Esophagus muscularis mucosa (tissue), 4 donors: ENCODE measurements around the gene CDH20. TPM values are rescaled to one million over a fixed set of nuclear protein-coding genes. Genes with fewer than 3 reads are reported as not detected.

Experiments
- DNase-seq: peaks from one replicate; pipeline ENCODE4 v3.0.0-alpha.2; 2017; ENCODE audit errors: extremely low spot score
- H3K27ac ChIP-seq, 4 donors: fragments of 200-600 bp; sonication (generic); replicated peaks in 1 of 4; 1 replicate in 3 of 4; 2 replicates in 1 of 4; pipeline ENCODE4 v1.5.1; 2016 to 2019; ENCODE audit warnings: mild to moderate bottlenecking in 1 of 4
- H3K27me3 ChIP-seq, 4 donors: fragments of 200-600 bp; sonication (generic); one replicate each; pipeline versions ENCODE4 v1.5.1 to v1.6.0; 2016 to 2019
- H3K36me3 ChIP-seq, 4 donors: fragments of 200-600 bp; sonication (generic); one replicate each; pipeline ENCODE4 v1.5.1; 2016 to 2019
- H3K4me1 ChIP-seq, 4 donors: fragments of 200-600 bp; sonication (generic); one replicate each; pipeline ENCODE4 v1.5.1; 2016 to 2019
- H3K4me3 ChIP-seq, 4 donors: fragments of 200-600 bp; sonication (generic); 1 replicate in 2 of 4; 2 replicates in 2 of 4; pipeline ENCODE4 v1.5.1; 2016 to 2019; ENCODE audit warnings: mild to moderate bottlenecking in 4 of 4, moderate library complexity in 1 of 4
- H3K9me3 ChIP-seq, 4 donors: fragments of 200-600 bp; sonication (generic); 1 replicate in 3 of 4; 2 replicates in 1 of 4; pipeline ENCODE4 v1.5.1; 2016 to 2019
- EP300 ChIP-seq: sonication (generic); formaldehyde crosslinking; IDR thresholded peaks from one replicate; pipeline ENCODE4 v1.6.1; 2017; ENCODE audit warnings: antibody characterized with exemption
- POLR2A ChIP-seq: fragments of 450-650 bp; IDR thresholded peaks from one replicate; pipeline ENCODE4 v1.6.1; 2017; ENCODE audit warnings: antibody characterized with exemption, moderate library complexity, mild to moderate bottlenecking, low read depth
- POLR2AphosphoS5 ChIP-seq, 2 donors: sonication (generic); formaldehyde crosslinking; IDR thresholded peaks; one replicate each; pipeline ENCODE4 v1.6.1; 2017; ENCODE audit warnings: antibody characterized with exemption in 2 of 2
- WGBS: methylation state at CpG from one replicate; pipeline ENCODE4 v1.1.5; 2018; 5-methylcytosine and 5-hydroxymethylcytosine counted together
- intact Hi-C: fragments of 100-400 bp; cut with DNase I; formaldehyde crosslinking; loops from one replicate; pipeline ENCODE4 v1.15.1; 2023
- total RNA-seq, 4 donors: library from RNA; depleted of rRNA; stranded (reverse); fragments of >200 nt; gene quantifications; one replicate each; pipeline versions ENCODE4 v1.1.0 to v1.2.1, GENCODE V29; 2016
- TF ChIP-seq, protein P1 (sequence below), 3 experiments: fragments of 200-600 bp in 2 of 3; fragments of 450-650 bp in 1 of 3; sonication (generic) in 2 of 3; IDR thresholded peaks; one replicate each; pipeline ENCODE4 v1.5.1; 2017 to 2019; ENCODE audit warnings: antibody characterized with exemption in 3 of 3, mild to moderate bottlenecking in 2 of 3, moderate library complexity in 1 of 3

Gene CDH20
- total RNA-seq, 4 donors from 2014 or later: 0.06 to 0.99 (median 0.27) TPM

- intact Hi-C loops: loop anchor here (5.0 kb wide), 1 partner anchor 577 kb away; no protein-coding TSS in a partner anchor
- H3K27ac ChIP-seq: no peak overlapping the region
- peak; percentile 17 for DNase-seq
- H3K9me3 ChIP-seq: no peaks in the 10 kb centered on the region
- peaks cover 0 to 6% (median 0%) of the 10 kb centered on the region in 4 donors for H3K27me3 ChIP-seq
- TF ChIP-seq POLR2A: no peak
- TF ChIP-seq POLR2AphosphoS5 (IDR thresholded peaks at IDR 0.05): no peak
- no peak for TF ChIP-seq EP300
- TF ChIP-seq, protein P1, sequence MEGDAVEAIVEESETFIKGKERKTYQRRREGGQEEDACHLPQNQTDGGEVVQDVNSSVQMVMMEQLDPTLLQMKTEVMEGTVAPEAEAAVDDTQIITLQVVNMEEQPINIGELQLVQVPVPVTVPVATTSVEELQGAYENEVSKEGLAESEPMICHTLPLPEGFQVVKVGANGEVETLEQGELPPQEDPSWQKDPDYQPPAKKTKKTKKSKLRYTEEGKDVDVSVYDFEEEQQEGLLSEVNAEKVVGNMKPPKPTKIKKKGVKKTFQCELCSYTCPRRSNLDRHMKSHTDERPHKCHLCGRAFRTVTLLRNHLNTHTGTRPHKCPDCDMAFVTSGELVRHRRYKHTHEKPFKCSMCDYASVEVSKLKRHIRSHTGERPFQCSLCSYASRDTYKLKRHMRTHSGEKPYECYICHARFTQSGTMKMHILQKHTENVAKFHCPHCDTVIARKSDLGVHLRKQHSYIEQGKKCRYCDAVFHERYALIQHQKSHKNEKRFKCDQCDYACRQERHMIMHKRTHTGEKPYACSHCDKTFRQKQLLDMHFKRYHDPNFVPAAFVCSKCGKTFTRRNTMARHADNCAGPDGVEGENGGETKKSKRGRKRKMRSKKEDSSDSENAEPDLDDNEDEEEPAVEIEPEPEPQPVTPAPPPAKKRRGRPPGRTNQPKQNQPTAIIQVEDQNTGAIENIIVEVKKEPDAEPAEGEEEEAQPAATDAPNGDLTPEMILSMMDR (IDR thresholded peaks at IDR 0.05): no peak
- H3K4me1 ChIP-seq: no peaks in the 10 kb centered on the region
- 87% methylated on average over 4 of the region's 4 CpGs for WGBS
- H3K36me3 ChIP-seq: no peaks in the 10 kb centered on the region
- no peak overlapping the region for H3K4me3 ChIP-seq
These were observed 221.7 kb downstream of the CDH20 start for GRCh38 chr18:61554946-61555361.

- TF ChIP-seq POLR2AphosphoS5 (IDR thresholded peaks at IDR 0.05) (no peak), EP300 (no peak), POLR2A (no peak)
- TF ChIP-seq, protein P1 (IDR thresholded peaks at IDR 0.05): no peak
- Histone ChIP-seq H3K4me1 (no peaks in the 10 kb centered on the region), H3K36me3 (no peaks in the 10 kb centered on the region), H3K27me3 (peaks cover 0 to 6% (median 0%) of the 10 kb centered on the region in 4 donors), H3K9me3 (no peaks in the 10 kb centered on the region), H3K4me3 (no peak overlapping the region), H3K27ac (no peak overlapping the region)
- intact Hi-C loops: no loop called here
- WGBS: 78% methylated on average over 3 of the region's 3 CpGs
- DNase-seq: peak; percentile 55
These were observed 223.1 kb downstream of the CDH20 start for GRCh38 chr18:61556316-61556715.

DNA sequence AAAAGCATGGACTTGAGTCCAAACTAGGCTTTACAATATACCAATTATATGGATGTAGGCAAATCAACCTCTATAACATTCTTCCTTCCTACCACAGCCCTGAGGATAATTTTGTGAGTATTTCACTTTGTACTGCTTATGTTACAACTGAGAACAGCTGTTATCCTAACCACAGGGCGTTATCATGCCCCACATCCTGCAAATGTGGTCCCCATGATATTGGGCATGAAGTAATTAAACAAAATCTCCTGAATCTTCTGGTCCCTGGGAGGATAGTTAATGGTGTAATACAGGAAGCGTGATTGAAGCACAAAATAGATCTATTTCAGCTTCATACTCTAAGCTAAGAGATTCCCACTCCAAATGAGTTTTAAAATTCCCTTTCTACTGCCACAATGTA lies 223.6 kb downstream of the CDH20 start:
- H3K9me3 ChIP-seq: no peaks in the 10 kb centered on the region
- peak; percentile 17 for DNase-seq
- peaks cover 0 to 6% (median 0%) of the 10 kb centered on the region in 4 donors for H3K27me3 ChIP-seq
- no peak for TF ChIP-seq EP300
- no peak for TF ChIP-seq POLR2A
- TF ChIP-seq, protein P1 (IDR thresholded peaks at IDR 0.05): no peak
- no peak for TF ChIP-seq POLR2AphosphoS5 (IDR thresholded peaks at IDR 0.05)
- no peaks in the 10 kb centered on the region for H3K36me3 ChIP-seq
- no peak overlapping the region for H3K4me3 ChIP-seq
- intact Hi-C loops: no loop called here
- WGBS: 96% methylated on average over 1 of the region's 2 CpGs
- no peaks in the 10 kb centered on the region for H3K4me1 ChIP-seq
- no peak overlapping the region for H3K27ac ChIP-seq

DNA sequence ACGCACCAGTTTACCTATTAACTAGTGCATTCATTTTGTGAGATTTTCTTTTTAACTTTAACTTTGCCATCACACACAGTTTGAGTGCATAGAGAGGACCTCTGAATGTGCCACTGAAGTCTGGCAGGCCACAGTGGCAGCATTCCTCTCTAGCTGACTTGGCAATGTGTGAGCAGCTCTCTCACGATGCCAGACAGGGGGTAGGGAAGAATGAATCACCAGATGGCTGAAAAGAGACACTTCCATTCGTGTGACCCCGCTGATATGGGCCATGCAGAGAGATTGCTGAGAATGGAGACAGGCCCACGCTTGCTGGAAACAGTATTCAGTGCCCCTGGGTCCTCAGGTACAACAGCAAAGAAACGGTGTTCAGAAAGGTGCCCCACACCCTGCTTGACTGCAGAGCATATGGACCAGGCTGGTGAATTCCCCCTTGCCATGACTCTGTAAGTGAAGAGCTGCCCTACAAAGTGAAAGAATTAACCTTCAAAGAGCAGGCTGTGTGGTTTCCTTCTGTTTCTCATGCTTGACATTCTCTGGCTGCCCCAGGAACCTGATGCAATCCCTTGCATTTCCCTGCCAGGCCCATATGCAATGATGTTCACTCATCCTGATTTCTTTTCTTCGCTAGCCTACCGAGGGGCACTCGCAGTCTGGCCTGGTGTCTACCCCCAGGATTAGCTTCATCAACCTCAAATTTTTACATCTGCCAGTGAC lies 236.1 kb downstream of the CDH20 start:
- Histone ChIP-seq H3K36me3 (no peaks in the 10 kb centered on the region), H3K4me3 (no peak overlapping the region), H3K4me1 (peaks cover 0 to 3% (median 0%) of the 10 kb centered on the region in 4 donors), H3K27me3 (no peaks in the 10 kb centered on the region), H3K27ac (no peak overlapping the region), H3K9me3 (peaks cover 0 to 9% (median 4%) of the 10 kb centered on the region in 4 donors)
- WGBS: 88% methylated on average over 9 of the region's 9 CpGs
- TF ChIP-seq EP300 (no peak), POLR2AphosphoS5 (IDR thresholded peaks at IDR 0.05) (no peak), POLR2A (no peak)
- TF ChIP-seq, protein P1 (IDR thresholded peaks at IDR 0.05): no peak
- intact Hi-C loops: no loop called here
- DNase-seq: no peak
